PFSK-1 (cell line): ENCODE data around the gene GMPR.

Experiments used
- FOXP2 ChIP-seq: optimal IDR thresholded peaks from 2 replicates; pipeline ENCODE3; 2011; ENCODE audit warnings: borderline replicate concordance, control low read depth, inconsistent platforms; ENCODE audit not compliant: insufficient read depth; ENCODE audit errors: extremely low read length, extremely low read depth
- POLR2AphosphoS5 ChIP-seq: IDR thresholded peaks from 2 replicates; pipeline ENCODE4 v1.6.1; 2012; ENCODE audit warnings: low read depth, mild to moderate bottlenecking, control low read depth, low read length, moderate library complexity
- REST ChIP-seq, 2 experiments: IDR thresholded peaks; 2 replicates each; pipeline versions ENCODE4 v1.6.1 to v1.8.0; 2011 to 2012; ENCODE audit warnings: low read depth in 2 of 2, low read length in 2 of 2, control low read depth in 1 of 2, inconsistent platforms in 1 of 2, mild to moderate bottlenecking in 1 of 2, moderate library complexity in 1 of 2; ENCODE audit not compliant: insufficient read depth in 1 of 2
- SIN3A ChIP-seq: IDR thresholded peaks from 2 replicates; pipeline ENCODE4 v1.6.1; 2012; ENCODE audit warnings: mild to moderate bottlenecking, low read length, moderate library complexity, borderline replicate concordance; ENCODE audit not compliant: insufficient read depth

DNA sequence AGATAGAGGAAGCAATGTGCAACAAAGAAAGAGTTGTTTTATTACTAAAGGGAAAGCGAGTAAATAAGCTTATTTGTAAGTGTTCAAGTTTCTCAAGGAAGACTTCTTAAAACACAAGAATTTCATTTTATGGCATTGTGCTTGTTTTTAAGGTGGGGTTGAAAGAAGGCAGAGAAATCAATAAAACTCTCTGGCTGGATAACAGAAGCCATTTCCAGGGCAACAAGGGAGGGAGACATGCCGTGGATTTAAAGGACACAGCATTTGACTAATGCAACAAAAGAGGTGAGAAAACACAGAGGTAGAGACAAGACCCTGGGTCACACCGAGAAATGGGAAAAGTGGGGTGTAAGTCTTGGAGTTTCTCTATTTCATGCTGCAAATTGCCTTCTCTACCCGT, 28.8 kb upstream of the GMPR start:
- TF ChIP-seq SIN3A (no peak), REST (IDR thresholded peaks at IDR 0.05; ENCODE audit: insufficient read depth in 1 of 2, low read depth in 2 of 2, low read length in 2 of 2) (no peak), FOXP2 (no peak), POLR2AphosphoS5 (no peak)
